IPS-20b (cell line): ENCODE measurements around the gene RNF220.

Source experiments
- H3K27ac ChIP-seq: one replicate; pipeline ENCODE4 v1.5.1; 2013; ENCODE audit warnings: low read length
- H3K27me3 ChIP-seq: 2 replicates; pipeline ENCODE4 v1.6.1; 2013; ENCODE audit warnings: mild to moderate bottlenecking, low read length, inconsistent platforms; ENCODE audit not compliant: insufficient read depth
- H3K36me3 ChIP-seq: 2 replicates; pipeline ENCODE4 v1.6.1; 2013; ENCODE audit warnings: low read depth, mild to moderate bottlenecking, inconsistent platforms, low read length, moderate library complexity; ENCODE audit not compliant: insufficient read depth
- H3K4me1 ChIP-seq: 2 replicates; pipeline ENCODE4 v1.6.1; 2013; ENCODE audit warnings: mild to moderate bottlenecking, control low read depth, inconsistent platforms, low read length, moderate library complexity; ENCODE audit not compliant: insufficient read depth
- H3K4me3 ChIP-seq: 2 replicates; pipeline ENCODE4 v1.5.1; 2013; ENCODE audit warnings: mild to moderate bottlenecking, low read length, inconsistent platforms
- H3K9ac ChIP-seq: 2 replicates; pipeline ENCODE4 v1.6.1; 2013; ENCODE audit warnings: low read depth, mild to moderate bottlenecking, inconsistent platforms, low read length, moderate library complexity
- H3K9me3 ChIP-seq: 2 replicates; pipeline ENCODE4 v1.6.1; 2013; ENCODE audit warnings: mild to moderate bottlenecking, low read depth, low read length, inconsistent platforms; ENCODE audit not compliant: insufficient read depth

The RNF220 gene

DNA sequence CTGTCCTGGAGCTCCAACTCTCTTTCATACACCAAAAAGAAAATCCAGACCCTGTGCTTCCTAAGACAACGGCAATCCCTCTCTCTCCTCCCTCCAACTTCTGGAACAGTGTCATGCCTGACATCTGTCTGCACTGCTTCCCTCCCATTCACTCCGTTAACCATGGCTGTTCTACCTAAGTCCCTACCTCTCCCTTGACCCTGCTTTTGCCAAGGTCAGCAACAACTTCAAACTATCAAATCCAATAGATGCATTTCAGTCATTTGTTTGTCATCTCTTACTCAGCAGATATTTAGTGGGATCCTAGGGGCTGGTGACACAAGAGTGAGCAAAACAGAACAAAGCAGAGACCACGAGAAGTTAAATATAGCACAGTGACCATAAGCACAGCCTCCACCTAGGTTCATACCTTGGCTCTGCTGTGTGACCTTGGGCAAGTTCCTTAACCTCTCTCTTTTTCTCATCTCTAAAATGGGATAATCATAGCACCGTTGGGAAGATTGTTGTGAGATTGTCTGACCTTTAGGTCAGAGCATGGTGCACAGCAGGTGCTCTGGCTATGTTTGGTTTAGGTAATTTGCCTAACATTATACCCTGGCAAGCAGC is 180.4 kb downstream of the RNF220 start:
- no peak overlapping the region for H3K9ac ChIP-seq
- H3K27ac ChIP-seq, result no peak overlapping the region
- H3K4me3 ChIP-seq, result no peak overlapping the region
- H3K4me1 ChIP-seq, result peaks cover 7% of the 10 kb centered on the region; the same call in 1 of the 2 replicates
- H3K27me3 ChIP-seq, result peaks cover 30% of the 10 kb centered on the region
- H3K9me3 ChIP-seq, result no peaks in the 10 kb centered on the region
- no peaks in the 10 kb centered on the region for H3K36me3 ChIP-seq

DNA sequence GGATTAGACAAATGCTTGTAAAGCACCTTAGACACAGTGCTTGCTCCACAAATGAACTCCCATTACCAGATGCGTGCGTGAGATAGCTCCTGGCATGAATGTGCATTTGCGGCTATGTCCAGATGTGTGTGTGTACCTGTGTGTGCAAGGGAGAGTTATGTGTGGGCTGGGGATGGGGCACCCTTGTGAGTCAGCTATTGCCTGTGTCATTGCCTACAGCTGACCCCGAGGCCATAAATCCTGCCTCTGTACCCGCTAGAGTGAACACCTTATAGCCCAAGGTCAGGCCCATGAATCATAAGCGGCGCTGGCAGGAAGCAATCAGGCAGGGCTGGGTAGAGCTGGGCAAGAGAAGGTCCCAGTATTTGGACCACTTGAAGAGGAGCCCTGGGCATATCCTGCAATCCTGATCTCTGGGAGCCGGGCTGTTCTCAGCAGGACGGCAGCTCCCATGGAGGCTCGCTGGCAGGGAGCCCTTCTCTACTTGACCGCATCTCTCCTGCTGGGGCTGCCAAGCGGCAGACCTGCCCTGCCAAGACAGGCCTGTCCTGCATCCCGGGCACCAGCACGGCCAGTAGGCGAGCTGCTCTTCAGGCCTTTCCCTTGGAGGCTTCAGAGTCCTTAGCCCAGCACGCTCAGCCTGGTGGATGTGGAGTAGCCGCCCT is 182.9 kb downstream of the RNF220 start:
- Histone ChIP-seq H3K27me3 (peaks cover 21% of the 10 kb centered on the region), H3K4me3 (no peak overlapping the region), H3K9me3 (no peaks in the 10 kb centered on the region), H3K27ac (no peak overlapping the region), H3K4me1 (peaks cover 14% of the 10 kb centered on the region; the same call in 1 of the 2 replicates), H3K36me3 (no peaks in the 10 kb centered on the region), H3K9ac (no peak overlapping the region)

DNA sequence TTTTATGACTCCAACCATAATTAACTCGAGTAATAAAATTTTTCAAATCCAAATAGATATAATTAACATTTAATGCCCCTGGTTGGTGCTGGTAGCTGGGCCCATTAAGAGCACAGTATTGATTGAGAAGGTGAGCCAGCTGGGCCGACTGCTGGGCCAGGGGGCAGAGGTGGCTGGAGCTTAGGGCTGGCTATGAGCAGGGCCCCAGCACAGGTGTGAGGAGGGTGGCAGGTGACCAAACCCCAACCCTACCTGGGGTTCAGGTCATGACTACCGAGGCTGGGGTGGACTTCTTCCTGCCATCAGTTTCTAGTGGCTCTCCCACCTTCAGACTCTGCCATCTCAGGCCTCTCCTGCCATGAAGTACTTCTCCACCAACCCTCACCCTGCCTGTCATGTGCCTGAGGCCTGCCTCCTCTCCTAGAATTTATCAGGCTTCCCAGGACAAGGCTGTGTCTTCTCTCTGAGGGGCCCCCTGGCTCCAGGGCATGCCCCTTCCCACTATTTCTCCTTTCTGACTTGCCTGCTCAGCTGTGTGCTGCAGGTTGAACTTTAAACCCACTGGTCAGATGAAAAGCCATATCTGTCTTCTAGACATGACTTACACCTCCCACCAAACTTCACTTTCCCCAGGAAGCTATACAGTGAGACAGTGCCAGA is 183.6 kb downstream of the RNF220 start:
- no peaks in the 10 kb centered on the region for H3K36me3 ChIP-seq
- H3K27ac ChIP-seq, result no peak overlapping the region
- peaks cover 21% of the 10 kb centered on the region for H3K27me3 ChIP-seq
- H3K4me3 ChIP-seq, result no peak overlapping the region
- H3K9ac ChIP-seq, result no peak overlapping the region
- peaks cover 16% of the 10 kb centered on the region; the same call in 1 of the 2 replicates for H3K4me1 ChIP-seq
- H3K9me3 ChIP-seq, result no peaks in the 10 kb centered on the region

DNA sequence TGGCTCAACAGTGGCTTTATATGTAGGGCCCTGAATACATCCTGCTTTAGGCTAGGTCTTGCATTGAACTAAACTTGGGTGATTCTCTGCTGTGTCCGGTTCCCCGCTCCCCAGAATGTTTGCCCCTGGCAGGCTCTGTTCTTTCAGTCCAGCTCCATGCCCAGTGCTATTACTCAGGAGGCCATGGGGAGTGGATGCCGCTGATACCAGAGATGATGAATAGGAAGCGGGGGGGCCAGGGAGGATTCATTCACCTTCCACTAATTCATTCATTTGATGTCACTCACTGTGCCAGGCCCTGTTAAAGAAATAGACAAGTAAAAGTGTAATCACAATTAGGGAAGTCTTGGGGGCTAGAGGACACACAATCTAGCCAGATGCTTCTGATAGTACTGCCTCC is 185.4 kb downstream of the RNF220 start:
- no peak overlapping the region for H3K4me3 ChIP-seq
- no peak overlapping the region for H3K27ac ChIP-seq
- H3K9me3 ChIP-seq, result no peaks in the 10 kb centered on the region
- H3K27me3 ChIP-seq, result peaks cover 22% of the 10 kb centered on the region
- H3K36me3 ChIP-seq, result no peaks in the 10 kb centered on the region
- H3K9ac ChIP-seq, result no peak overlapping the region
- H3K4me1 ChIP-seq, result peaks cover 18% of the 10 kb centered on the region

DNA sequence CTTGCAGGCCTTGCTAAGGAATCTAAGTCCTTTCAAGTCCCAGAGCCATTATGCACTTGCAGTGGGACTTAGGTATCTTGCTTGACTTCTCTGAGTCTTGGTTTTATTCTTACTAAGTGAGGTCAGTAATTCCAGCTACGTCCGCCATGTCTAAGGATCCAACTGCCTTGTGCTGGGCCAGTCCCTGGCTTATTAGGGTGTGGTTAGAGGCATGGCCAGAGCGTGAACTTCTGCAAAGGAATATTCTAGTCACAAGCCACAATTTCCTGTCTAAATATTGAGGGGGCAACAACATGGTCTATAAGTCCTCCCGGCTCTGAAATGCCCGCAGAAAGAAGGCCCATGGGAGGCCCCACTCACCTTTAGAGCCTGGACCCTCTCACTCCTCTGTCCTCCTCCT is 186.3 kb downstream of the RNF220 start:
- Histone ChIP-seq H3K27me3 (peaks cover 15% of the 10 kb centered on the region), H3K9ac (no peak overlapping the region), H3K36me3 (no peaks in the 10 kb centered on the region), H3K4me1 (peaks cover 18% of the 10 kb centered on the region), H3K4me3 (no peak overlapping the region), H3K27ac (no peak overlapping the region), H3K9me3 (no peaks in the 10 kb centered on the region)

DNA sequence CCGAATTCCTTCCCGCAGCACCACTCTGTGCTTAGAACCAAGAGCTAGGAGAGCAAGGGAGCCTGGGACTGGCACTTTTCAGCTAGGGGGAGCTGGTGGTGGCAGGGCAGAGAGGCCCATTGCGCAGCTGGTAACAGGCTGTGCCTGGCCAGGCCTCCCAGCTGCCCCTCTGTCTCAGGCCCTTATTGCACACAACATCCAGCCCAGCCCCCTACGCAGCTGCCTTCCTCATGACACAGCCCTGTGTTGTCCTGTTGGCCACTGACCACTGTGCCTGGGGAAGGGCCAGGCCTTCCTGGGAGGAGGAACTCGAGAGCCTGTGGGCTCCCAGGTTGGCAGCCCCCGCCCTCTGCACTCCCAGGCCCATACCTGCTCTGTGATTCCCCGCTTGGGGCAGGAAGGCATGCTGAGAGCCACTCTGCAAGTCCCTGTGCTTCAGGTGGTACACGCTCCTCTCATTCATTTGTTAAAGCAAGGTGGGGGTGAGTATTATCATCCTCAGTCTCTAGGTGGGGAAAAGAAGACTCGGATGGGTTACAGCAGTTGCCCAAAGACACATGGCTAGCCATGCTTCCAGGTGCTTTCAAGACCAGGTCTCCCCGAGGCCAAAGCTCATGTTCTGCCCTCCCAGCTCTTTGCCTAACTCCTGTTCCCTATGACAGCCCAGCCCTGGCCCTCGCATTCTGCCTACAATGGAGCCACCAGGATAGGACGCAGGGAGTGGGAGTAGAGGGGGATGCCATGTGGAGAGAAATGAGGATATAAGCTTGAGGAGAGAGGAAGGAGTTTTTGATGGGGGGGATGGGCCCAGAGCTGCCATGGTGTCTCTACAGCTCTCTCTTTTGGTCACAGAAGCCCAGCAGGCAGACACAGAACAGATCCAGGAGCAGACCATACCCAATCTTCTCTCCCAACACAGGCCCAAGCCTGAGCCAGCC is 187.4 kb downstream of the RNF220 start:
- no peak overlapping the region for H3K4me3 ChIP-seq
- H3K36me3 ChIP-seq, result no peaks in the 10 kb centered on the region
- no peaks in the 10 kb centered on the region for H3K9me3 ChIP-seq
- H3K27ac ChIP-seq, result peak overlapping the region; percentile 16
- H3K9ac ChIP-seq, result no peak overlapping the region
- H3K27me3 ChIP-seq, result peaks cover 15% of the 10 kb centered on the region
- H3K4me1 ChIP-seq, result peaks cover 18% of the 10 kb centered on the region

DNA sequence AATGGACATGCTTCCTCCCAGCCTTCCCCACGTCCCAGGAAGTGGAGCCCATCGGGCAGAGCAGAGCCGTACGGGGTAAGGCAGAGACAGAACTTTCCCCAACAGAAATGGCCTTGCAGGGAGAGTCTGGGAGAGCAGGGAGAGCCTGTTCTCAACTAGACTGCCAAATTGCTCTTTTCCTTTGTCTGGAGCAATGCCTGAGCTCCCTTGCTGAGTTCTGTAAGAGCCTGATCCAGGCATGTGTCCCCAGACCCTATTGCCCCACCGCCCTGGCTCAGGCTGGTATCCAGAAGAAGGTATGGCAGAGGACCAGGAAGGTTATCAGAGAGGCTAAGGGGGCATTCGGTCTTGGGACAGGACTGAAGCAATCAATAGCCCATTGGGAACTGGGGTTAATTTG is 189.3 kb downstream of the RNF220 start:
- no peaks in the 10 kb centered on the region for H3K36me3 ChIP-seq
- peaks cover 15% of the 10 kb centered on the region for H3K27me3 ChIP-seq
- no peak overlapping the region for H3K9ac ChIP-seq
- peaks cover 18% of the 10 kb centered on the region for H3K4me1 ChIP-seq
- no peak overlapping the region for H3K27ac ChIP-seq
- H3K9me3 ChIP-seq, result no peaks in the 10 kb centered on the region
- no peak overlapping the region for H3K4me3 ChIP-seq

DNA sequence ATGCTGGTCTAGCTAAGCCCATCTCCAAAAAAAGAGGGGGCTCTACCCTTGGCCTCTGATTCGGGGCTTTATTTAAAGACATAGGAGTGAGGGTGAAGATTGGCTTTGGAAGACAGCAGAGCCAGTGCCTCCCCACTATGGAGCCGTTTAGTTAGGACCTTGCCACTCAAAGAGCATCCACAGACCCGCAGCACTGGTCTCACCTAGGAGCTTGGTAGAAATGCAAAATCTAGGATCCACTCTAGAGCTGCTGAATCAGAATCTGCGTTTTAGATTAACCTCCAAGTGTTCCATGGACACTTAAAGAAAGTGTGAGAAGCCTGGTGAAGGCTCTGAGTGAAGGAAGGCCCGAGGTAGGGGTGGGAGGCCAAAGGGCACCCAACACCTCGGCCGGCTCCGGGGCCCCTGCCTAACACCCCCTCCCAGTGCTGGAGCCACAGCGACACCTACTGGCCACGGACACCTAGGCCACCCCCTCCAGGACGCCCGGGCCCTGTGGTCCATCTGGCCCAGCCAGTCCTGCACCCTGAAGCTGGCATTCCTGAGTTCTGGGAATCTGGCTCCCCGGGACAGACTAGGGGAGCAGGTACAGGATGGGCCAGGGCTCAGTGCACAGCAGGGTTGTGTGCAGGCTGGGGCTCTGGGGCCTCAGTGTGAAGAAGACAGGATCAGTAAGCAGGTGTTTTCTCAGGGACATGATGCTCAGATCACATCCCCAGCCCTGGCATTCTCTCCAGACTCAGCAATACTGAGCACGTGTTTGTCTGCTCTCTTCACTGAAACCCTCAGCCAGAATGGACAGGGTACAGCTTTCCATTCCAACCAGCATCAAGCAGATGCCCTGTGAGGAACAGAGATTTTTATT is 190.0 kb downstream of the RNF220 start:
- Histone ChIP-seq H3K36me3 (no peaks in the 10 kb centered on the region), H3K27ac (no peak overlapping the region), H3K4me1 (peaks cover 18% of the 10 kb centered on the region), H3K27me3 (peaks cover 22% of the 10 kb centered on the region), H3K4me3 (no peak overlapping the region), H3K9me3 (no peaks in the 10 kb centered on the region), H3K9ac (no peak overlapping the region)

DNA sequence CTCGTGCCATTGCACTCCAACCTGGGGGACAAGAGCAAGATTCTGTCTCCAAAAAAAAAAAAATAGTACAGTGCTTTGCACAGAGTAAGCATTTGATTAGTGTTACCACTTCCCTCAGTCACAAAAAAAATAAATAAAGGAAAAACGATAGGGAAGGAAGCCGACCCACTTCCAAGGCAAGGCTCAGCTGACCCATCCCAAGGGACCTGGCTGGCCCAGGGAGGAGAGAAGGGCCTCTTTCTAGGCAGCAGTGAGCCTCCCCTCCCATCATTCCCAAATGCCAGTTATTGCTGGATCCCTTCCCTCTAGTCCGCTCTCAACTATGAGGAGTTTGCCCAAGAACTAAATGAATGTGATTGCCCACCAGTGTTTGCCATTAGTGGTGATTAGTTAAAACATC is 191.5 kb downstream of the RNF220 start:
- peaks cover 30% of the 10 kb centered on the region for H3K27me3 ChIP-seq
- H3K4me1 ChIP-seq, result peaks cover 18% of the 10 kb centered on the region
- no peaks in the 10 kb centered on the region for H3K36me3 ChIP-seq
- H3K9ac ChIP-seq, result no peak overlapping the region
- no peak overlapping the region for H3K4me3 ChIP-seq
- H3K9me3 ChIP-seq, result no peaks in the 10 kb centered on the region
- H3K27ac ChIP-seq, result no peak overlapping the region

DNA sequence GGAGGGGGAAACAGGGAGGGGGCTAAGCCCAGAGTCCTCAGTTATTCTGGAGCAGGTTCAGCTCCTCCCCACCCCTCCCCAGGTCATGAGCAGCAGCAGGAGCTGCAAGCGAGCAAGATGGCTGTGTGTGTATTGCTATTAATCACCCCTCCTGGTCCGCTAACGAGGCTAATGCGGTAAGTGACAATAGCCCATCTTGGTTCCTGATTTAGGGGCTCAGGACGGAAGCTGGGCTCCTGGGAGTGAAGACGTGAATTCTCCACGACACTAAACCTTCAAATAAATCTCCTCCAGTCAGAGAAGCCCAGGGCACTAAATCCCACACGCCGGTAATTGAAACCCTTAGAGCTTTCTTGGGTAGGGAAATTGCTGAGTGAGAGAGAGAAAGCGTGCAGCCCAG is 193.1 kb downstream of the RNF220 start:
- Histone ChIP-seq H3K27me3 (peaks cover 46% of the 10 kb centered on the region), H3K9me3 (no peaks in the 10 kb centered on the region), H3K4me1 (peaks cover 9% of the 10 kb centered on the region), H3K9ac (no peak overlapping the region), H3K4me3 (no peak overlapping the region), H3K36me3 (no peaks in the 10 kb centered on the region), H3K27ac (no peak overlapping the region)
